HCT116 (cell line): ENCODE data around the gene LTBP4. TPM values are rescaled to one million over a fixed set of nuclear protein-coding genes. Genes with fewer than 3 reads are reported as not detected.
A peak's percentile ranks its signal among the peaks of the same experiment; 100 is the strongest.

Experiments
- ATAC-seq: fragments of 200-7000 bp; cut with Tn5 transposase; 2 replicates; pipeline ENCODE4 v1.9.1; 2020; ENCODE audit warnings: mild to moderate bottlenecking, moderate library complexity
- BruUV-seq: library from RNA; stranded (reverse); fragments of 400-500 nt; replicated peaks from 2 replicates; lab custom pipeline; 2021; lab: Mats Ljungman, UMichigan
- CTCF ChIA-PET: fragments of 300-600 bp; sonication (Branson Sonifier 250); formaldehyde crosslinking; loops from one replicate; lab custom pipeline; 2021; ENCODE audit warnings: antibody characterized with exemption; lab: Charles Lee
- POLR2A ChIA-PET: fragments of 300-600, 350-600 bp; sonication (Branson Sonifier 250); formaldehyde crosslinking; loops from one replicate; lab custom pipeline; 2021; ENCODE audit warnings: antibody characterized with exemption; lab: Charles Lee
- RAD21 ChIA-PET, 2 experiments: fragments of 300-600 bp; sonication (Branson Sonifier 250); formaldehyde crosslinking; loops; one replicate each; lab custom pipeline; 2023; ENCODE audit warnings: low total read pairs in 2 of 2; ENCODE audit not compliant: uncharacterized antibody in 2 of 2, unreplicated experiment in 2 of 2, low non-redundant PET in 1 of 2; lab: Charles Lee
- DNase-seq: peaks from one replicate; pipeline ENCODE4 v3.0.0-alpha.2; 2010; ENCODE audit warnings: low read depth, low spot score
- H2AFZ ChIP-seq: fragments of 200-600 bp; shearing (Covaris generic), sonication (generic); 2 replicates; pipeline ENCODE4 v1.6.1; 2017; ENCODE audit warnings: low read depth, mixed run types, mixed read lengths, antibody characterized with exemption, low read length; ENCODE audit not compliant: poor library complexity, severe bottlenecking
- H3K27ac ChIP-seq: 2 replicates; pipeline ENCODE4 v1.5.1; 2012; ENCODE audit warnings: low read depth, low read length
- H3K27me3 ChIP-seq: fragments of 200-600 bp; sonication (generic); 2 replicates; pipeline ENCODE4 v1.6.1; 2016; ENCODE audit warnings: mixed run types, low read length, mixed read lengths; ENCODE audit not compliant: insufficient read depth
- H3K36me3 ChIP-seq, 2 experiments: fragments of 200-500 bp in 1 of 2; fragments of 200-600 bp in 1 of 2; sonication (Bioruptor generic) in 1 of 2; sonication (generic) in 1 of 2; 2 replicates each; pipeline versions ENCODE4 v1.5.1 to v1.6.1; 2014 to 2016; ENCODE audit warnings: low read length in 2 of 2, inconsistent platforms in 1 of 2, mixed read lengths in 1 of 2, mixed run types in 1 of 2; ENCODE audit not compliant: insufficient read depth in 2 of 2, control insufficient read depth in 1 of 2
- H3K4me1 ChIP-seq, 2 experiments: fragments of 200-600 bp in 1 of 2; sonication (generic) in 1 of 2; 2 replicates each; pipeline versions ENCODE4 v1.5.1 to v1.6.1; 2012 to 2017; ENCODE audit warnings: low read length in 2 of 2, inconsistent platforms in 1 of 2, mild to moderate bottlenecking in 1 of 2, mixed read lengths in 1 of 2, mixed run types in 1 of 2, moderate library complexity in 1 of 2; ENCODE audit not compliant: insufficient read depth in 2 of 2, control insufficient read depth in 1 of 2
- H3K4me2 ChIP-seq: fragments of 200-600 bp; sonication (generic); 2 replicates; pipeline ENCODE4 v1.6.1; 2017; ENCODE audit warnings: mixed run types, low read length, mixed read lengths
- H3K4me3 ChIP-seq, 2 experiments: fragments of 200-600 bp in 1 of 2; sonication (generic) in 1 of 2; replicated peaks in 1 of 2; 2 replicates each; pipeline ENCODE4 v1.5.1; 2011 to 2016; ENCODE audit warnings: low read length in 2 of 2, control low read depth in 1 of 2, low read depth in 1 of 2, mild to moderate bottlenecking in 1 of 2, mixed read lengths in 1 of 2, mixed run types in 1 of 2
- H3K79me2 ChIP-seq: fragments of 200-600 bp; sonication (generic); 2 replicates; pipeline ENCODE4 v1.6.1; 2017; ENCODE audit warnings: mild to moderate bottlenecking, mixed run types, low read length, moderate library complexity, mixed read lengths; ENCODE audit not compliant: insufficient read depth
- H3K9ac ChIP-seq: fragments of 200-600 bp; sonication (generic); 2 replicates; pipeline ENCODE4 v1.6.1; 2016; ENCODE audit warnings: low read length, mixed read lengths
- H3K9me2 ChIP-seq: fragments of 200-600 bp; sonication (generic), shearing (Covaris generic); 2 replicates; pipeline ENCODE4 v1.6.1; 2017; ENCODE audit warnings: mixed run types, mild to moderate bottlenecking, moderate library complexity; ENCODE audit not compliant: insufficient read depth
- H3K9me3 ChIP-seq, 2 experiments: fragments of 200-500 bp in 1 of 2; fragments of 200-600 bp in 1 of 2; sonication (Bioruptor generic) in 1 of 2; sonication (generic) in 1 of 2; 2 replicates each; pipeline ENCODE4 v1.6.1; 2014 to 2017; ENCODE audit warnings: low read length in 2 of 2, mixed read lengths in 2 of 2, inconsistent platforms in 1 of 2, low read depth in 1 of 2, mild to moderate bottlenecking in 1 of 2, mixed run types in 1 of 2, moderate library complexity in 1 of 2; ENCODE audit not compliant: control insufficient read depth in 1 of 2, insufficient read depth in 1 of 2
- H4K20me1 ChIP-seq: fragments of 200-600 bp; sonication (generic), shearing (Covaris generic); 2 replicates; pipeline ENCODE4 v1.6.1; 2017; ENCODE audit warnings: mixed run types, mild to moderate bottlenecking, moderate library complexity; ENCODE audit not compliant: insufficient read depth
- ATF3 ChIP-seq: IDR thresholded peaks from 2 replicates; pipeline ENCODE4 v1.6.1; 2012
- CBX3 ChIP-seq: IDR thresholded peaks from 2 replicates; pipeline ENCODE4 v1.6.1; 2012; ENCODE audit warnings: low read depth
- EGR1 ChIP-seq: IDR thresholded peaks from 2 replicates; pipeline ENCODE4 v1.6.1; 2012; ENCODE audit warnings: low read depth
- ELF1 ChIP-seq: IDR thresholded peaks from 2 replicates; pipeline ENCODE4 v1.6.1; 2012; ENCODE audit warnings: low read depth, borderline replicate concordance
- EZH2 ChIP-seq: fragments of 200-600 bp; sonication (generic); IDR thresholded peaks from 2 replicates; pipeline ENCODE4 v1.6.1; 2017; ENCODE audit warnings: antibody characterized with exemption, mixed run types
- POLR2A ChIP-seq: IDR thresholded peaks from 2 replicates; pipeline ENCODE4 v1.7.0; 2011; ENCODE audit warnings: borderline replicate concordance; ENCODE audit not compliant: insufficient read depth, insufficient read length; ENCODE audit errors: extremely low read depth
- POLR2AphosphoS5 ChIP-seq: IDR thresholded peaks from 2 replicates; pipeline ENCODE4 v1.6.1; 2011; ENCODE audit warnings: mild to moderate bottlenecking, low read depth, low read length, moderate library complexity
- RAD21 ChIP-seq: IDR thresholded peaks from 2 replicates; pipeline ENCODE4 v1.6.1; 2012; ENCODE audit warnings: low read depth, mild to moderate bottlenecking
- SIN3A ChIP-seq: IDR thresholded peaks from 2 replicates; pipeline ENCODE4 v1.6.1; 2012; ENCODE audit warnings: low read depth
- SP1 ChIP-seq: IDR thresholded peaks from 2 replicates; pipeline ENCODE4 v1.6.1; 2012; ENCODE audit warnings: low read depth
- SRF ChIP-seq: IDR thresholded peaks from 2 replicates; pipeline ENCODE4 v1.6.1; 2012; ENCODE audit warnings: low read depth
- TCF7L2 ChIP-seq: IDR thresholded peaks from 2 replicates; pipeline ENCODE4 v1.7.0; 2011; ENCODE audit warnings: borderline replicate concordance, inconsistent platforms; ENCODE audit not compliant: insufficient read depth, insufficient read length; ENCODE audit errors: extremely low read depth
- YY1 ChIP-seq: IDR thresholded peaks from 2 replicates; pipeline ENCODE4 v1.6.1; 2011; ENCODE audit warnings: low read length, low read depth, moderate library complexity, mild to moderate bottlenecking; ENCODE audit not compliant: insufficient replicate concordance; ENCODE audit errors: extremely low read depth
- ZBTB33 ChIP-seq: IDR thresholded peaks from 2 replicates; pipeline ENCODE4 v1.6.1; 2011; ENCODE audit warnings: mild to moderate bottlenecking, low read length, moderate library complexity; ENCODE audit not compliant: insufficient replicate concordance; ENCODE audit errors: extremely low read depth
- ZFX ChIP-seq: fragments of 450-650 bp; IDR thresholded peaks from 2 replicates; pipeline ENCODE4 v1.6.1; 2017
- ZNF274 ChIP-seq: fragments of 200-500 bp; sonication (Bioruptor generic); IDR thresholded peaks from 2 replicates; pipeline ENCODE4 v1.6.1; 2014; ENCODE audit warnings: mild to moderate bottlenecking, low read depth, low read length, inconsistent platforms
- intact Hi-C: fragments of 100-400 bp; cut with micrococcal nuclease; formaldehyde crosslinking; loops from 2 replicates; pipeline ENCODE4 v1.10.0; 2022
- total RNA-seq: library from RNA; stranded (reverse); gene quantifications from one replicate; pipeline ENCODE4 v1.2.1, GENCODE V29; 2021; ENCODE audit not compliant: unreplicated experiment
- TF ChIP-seq, protein P1 (sequence below): IDR thresholded peaks from 2 replicates; pipeline ENCODE4 v1.6.1; 2012

The LTBP4 gene
- total RNA-seq, 1 experiment from 2014 or later = 310 TPM

DNA sequence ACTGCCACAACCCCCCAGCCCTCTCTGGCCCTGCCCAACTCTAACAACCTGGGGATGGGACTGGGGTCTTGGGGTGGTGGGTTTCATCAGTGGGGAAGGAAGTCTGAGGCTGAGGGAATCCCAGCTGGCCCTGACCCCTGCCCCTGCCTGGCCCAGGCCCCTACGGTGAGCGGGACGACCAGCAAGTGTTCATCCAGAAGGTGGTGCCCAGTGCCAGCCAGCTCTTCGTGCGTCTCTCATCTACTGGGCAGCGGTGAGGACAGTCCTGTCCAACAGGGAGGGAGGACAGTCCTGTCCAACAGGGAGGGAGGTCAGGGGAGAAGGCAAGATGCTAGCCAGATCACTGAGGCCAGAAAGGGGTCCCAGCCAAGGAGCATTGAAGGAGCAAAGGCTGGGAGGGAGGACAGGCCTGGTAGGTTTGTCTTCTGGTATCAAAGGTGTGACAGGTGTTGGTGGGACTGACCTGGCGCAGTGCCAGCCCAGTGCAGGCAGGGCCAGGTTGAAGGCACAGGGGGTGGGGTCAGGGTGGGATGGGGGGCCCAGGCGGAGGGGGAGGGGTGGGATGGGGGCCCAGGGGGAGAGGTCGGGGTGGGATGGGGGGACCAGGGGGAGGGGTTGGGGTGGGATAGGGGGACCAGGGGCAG is 12.1 kb upstream of the LTBP4 start:
- no peaks in the 10 kb centered on the region for H4K20me1 ChIP-seq
- peaks cover 15 to 31% of the 10 kb centered on the region in 2 experiments for H3K4me1 ChIP-seq
- H2AFZ ChIP-seq = no peak overlapping the region
- no TSS peak for BruUV-seq
- H3K27me3 ChIP-seq = no peaks in the 10 kb centered on the region
- ChIA-PET CTCF (no interaction called here), RAD21 (no interaction called here), POLR2A (no interaction called here)
- H3K4me3 ChIP-seq = no peak overlapping the region
- H3K9me3 ChIP-seq = no peaks in the 10 kb centered on the region
- H3K4me2 ChIP-seq = peak overlapping the region; percentile 59
- H3K36me3 ChIP-seq = peaks cover 6 to 10% of the 10 kb centered on the region in 2 experiments; a peak in 2 of 4 replicates
- ATAC-seq = no peak
- intact Hi-C loops = no loop called here
- no peaks in the 10 kb centered on the region for H3K9me2 ChIP-seq
- DNase-seq = no peak
- peak overlapping the region; percentile 50 for H3K27ac ChIP-seq
- H3K79me2 ChIP-seq = no peaks in the 10 kb centered on the region
- TF ChIP-seq CBX3 (no peak), ZNF274 (no peak), SRF (no peak)
- peak overlapping the region; percentile 52 for H3K9ac ChIP-seq

DNA sequence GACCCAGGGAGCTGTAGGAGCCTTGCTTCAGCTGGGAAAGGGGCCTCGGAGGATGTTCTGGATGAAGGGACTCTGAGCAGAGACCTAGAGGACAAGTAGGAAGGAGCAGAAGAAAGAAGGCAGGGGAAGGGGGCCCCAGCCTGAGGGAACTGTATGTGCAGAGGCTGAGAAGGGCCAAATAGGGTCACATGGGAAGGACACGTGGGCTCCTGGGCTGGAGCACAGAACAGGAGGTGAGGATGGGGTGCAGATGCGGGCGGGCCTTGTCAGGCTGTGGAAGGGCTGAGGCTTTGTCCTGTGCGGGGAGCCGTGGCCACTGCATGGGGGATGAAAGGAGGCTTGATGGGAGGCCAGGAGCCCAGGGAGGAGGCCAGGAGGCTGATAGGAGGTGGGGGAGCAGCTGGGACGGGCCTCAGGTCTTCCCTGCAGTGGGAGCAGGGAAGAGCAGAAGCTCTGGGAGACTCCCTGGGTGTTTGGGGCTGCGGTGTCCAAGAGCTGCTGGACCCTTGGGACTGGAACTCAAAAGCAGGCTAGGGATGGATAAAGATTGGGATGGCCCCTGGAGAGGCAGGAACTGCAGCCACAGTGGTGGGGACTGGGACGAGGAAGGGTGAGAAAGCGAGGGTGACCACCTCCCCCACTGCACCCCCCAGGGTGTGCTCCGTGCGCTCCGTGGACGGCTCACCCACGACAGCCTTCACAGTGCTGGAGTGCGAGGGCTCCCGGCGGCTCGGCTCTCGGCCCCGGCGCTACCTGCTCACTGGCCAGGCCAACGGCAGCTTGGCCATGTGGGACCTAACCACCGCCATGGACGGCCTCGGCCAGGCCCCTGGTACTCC is 11.4 kb upstream of the LTBP4 start:
- ATAC-seq = no peak
- Histone ChIP-seq H3K4me2 (no peak overlapping the region), H4K20me1 (no peaks in the 10 kb centered on the region), H3K27ac (no peak overlapping the region), H3K4me3 (no peak overlapping the region), H3K79me2 (no peaks in the 10 kb centered on the region), H3K4me1 (peaks cover 19 to 35% of the 10 kb centered on the region in 2 experiments), H3K9me3 (no peaks in the 10 kb centered on the region), H3K9ac (no peak overlapping the region), H3K27me3 (no peaks in the 10 kb centered on the region), H3K9me2 (no peaks in the 10 kb centered on the region), H2AFZ (no peak overlapping the region), H3K36me3 (peaks cover 6 to 8% of the 10 kb centered on the region in 2 experiments; a peak in 2 of 4 replicates)
- no peak for DNase-seq
- ChIA-PET CTCF (no interaction called here), POLR2A (no interaction called here), RAD21 (no interaction called here)
- intact Hi-C loops = no loop called here
- no TSS peak for BruUV-seq
- no peak for TF ChIP-seq ZFX
- no peak for TF ChIP-seq EGR1
- TF ChIP-seq SIN3A = no peak
- TF ChIP-seq ELF1 = no peak
- TF ChIP-seq ATF3 = no peak
- no peak for TF ChIP-seq TCF7L2
- no peak for TF ChIP-seq YY1
- no peak for TF ChIP-seq RAD21
- no peak for TF ChIP-seq POLR2AphosphoS5
- TF ChIP-seq SP1 = no peak
- no peak for TF ChIP-seq EZH2
- TF ChIP-seq ZBTB33 = no peak
- no peak for TF ChIP-seq POLR2A
- no peak for TF ChIP-seq ZNF274
- TF ChIP-seq SRF = no peak
- TF ChIP-seq, protein P1, sequence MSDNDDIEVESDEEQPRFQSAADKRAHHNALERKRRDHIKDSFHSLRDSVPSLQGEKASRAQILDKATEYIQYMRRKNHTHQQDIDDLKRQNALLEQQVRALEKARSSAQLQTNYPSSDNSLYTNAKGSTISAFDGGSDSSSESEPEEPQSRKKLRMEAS = no peak
